CD4-positive, alpha-beta T cell treated with Interleukin-2 at 100 ng/mL for 4 hours (primary cell): ENCODE measurements around the gene ST7.

Experiments
- DNase-seq: peaks from one replicate; pipeline ENCODE4 v3.0.0-alpha.2; 2020; ENCODE audit warnings: low spot score

The ST7 gene

GRCh38 chr7:117132321-117133120 lies 179.2 kb downstream of the ST7 start:
- DNase-seq: no peak

DNA sequence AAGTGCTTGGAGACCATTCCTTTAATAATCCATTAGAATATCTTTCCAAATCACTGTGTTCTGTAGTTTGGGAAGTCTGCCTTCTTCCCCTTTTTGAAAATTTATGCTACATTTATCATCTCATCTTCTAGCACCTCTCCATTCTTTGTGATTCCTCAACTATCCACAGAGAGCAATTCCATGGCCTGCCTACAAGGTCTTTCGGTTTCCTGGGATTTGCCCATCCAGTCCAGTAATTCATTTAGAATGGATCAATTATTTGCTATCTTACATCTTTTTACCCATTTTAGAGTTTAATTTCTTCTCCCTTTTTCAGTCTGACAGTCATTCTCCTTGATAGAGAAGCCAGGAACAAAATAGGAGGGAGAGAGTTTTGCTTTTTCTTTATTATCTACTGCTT lies 179.8 kb downstream of the ST7 start:
- DNase-seq: no peak

DNA sequence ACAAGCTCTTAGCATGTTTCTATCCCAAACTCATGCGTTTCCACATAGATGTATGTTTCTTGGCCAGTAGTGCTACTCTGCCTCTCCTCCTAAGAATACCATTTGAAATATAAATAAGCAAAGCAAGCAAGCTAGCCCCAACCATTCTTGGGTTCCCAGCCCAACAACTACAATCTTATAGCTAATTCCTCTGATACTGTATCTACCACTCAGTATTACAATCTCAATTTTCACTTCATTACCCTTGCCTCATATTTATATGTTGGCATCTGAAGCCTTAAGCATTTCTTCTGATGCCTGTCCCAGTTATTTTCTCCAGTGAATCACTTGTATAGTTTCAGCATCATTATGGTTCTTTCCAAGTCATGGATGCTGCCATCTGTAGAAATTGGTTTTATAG lies 181.1 kb downstream of the ST7 start:
- no peak for DNase-seq

DNA sequence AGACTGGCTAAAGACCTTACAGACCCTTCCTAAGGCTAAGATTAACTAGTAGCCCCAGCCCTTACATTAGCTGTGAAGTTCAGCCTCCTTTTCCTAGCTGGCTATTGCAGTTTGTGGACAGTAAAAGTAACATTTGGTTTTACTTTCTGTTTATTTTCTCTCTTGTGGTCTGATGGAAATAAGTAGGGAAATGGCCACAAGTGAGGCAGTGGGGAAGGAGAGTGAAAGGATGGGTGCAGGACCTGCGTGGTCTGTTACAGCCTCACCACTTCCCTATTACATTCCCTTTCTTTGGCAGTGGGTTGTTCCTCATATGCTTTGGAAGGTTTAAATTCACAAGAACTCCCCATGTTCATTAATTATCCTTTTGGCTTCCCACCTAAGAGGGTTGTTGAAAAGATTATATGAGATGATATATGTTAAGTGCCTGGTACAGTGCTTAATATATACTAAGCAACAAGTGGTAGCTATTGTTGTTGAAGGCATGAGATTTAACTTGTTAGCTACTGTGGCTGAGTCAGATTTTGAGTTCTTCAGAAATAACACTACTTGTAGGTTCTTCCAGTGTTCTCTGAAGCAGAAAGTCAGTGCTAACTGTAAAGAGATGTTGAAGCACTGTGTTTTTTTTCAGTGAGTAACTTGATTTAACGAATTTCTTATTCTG lies 181.7 kb downstream of the ST7 start:
- DNase-seq: no peak

- DNase-seq: no peak
Observed at GRCh38 chr7:117135553-117135891, 182.2 kb downstream of the ST7 start.

GRCh38 chr7:117137868-117138267 lies 184.6 kb downstream of the ST7 start:
- no peak for DNase-seq

DNA sequence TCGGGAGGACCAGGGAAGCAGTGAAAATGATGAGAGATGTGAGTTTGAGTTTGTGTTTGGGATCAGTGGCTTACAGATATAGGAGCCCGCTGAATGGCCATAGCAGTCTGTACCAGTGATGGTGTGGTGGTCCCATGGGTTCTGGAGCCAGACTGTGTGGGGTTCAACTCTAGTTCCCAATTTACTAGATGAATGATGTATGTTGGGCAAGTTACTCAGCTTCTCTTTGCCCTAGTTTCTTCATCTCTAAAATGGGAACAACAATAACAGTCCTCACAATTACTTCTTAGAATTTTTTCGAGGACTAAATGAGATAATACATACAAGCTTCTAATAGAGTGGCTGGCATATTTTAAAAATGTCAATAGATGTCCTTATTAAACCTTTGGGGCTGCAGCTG lies 185.2 kb downstream of the ST7 start:
- no peak for DNase-seq

DNA sequence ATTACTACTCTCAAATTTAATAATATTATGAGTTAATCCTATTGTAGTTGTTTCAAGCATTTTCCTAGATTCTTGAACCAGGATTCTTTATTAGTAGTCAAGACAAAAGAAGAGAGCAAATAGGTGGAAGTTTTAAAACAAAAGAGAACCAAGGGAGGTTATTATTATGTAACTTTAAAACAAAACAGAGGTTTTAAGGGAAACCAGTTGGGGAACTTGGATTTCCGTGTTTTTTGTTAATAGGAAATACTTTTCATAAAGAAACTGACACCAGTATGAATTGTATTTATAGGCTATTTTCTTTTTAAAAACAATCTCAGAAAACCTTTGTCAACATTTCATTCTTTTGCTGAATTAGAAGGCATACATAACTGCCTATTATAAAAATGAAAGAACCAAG lies 185.7 kb downstream of the ST7 start:
- DNase-seq: no peak

DNA sequence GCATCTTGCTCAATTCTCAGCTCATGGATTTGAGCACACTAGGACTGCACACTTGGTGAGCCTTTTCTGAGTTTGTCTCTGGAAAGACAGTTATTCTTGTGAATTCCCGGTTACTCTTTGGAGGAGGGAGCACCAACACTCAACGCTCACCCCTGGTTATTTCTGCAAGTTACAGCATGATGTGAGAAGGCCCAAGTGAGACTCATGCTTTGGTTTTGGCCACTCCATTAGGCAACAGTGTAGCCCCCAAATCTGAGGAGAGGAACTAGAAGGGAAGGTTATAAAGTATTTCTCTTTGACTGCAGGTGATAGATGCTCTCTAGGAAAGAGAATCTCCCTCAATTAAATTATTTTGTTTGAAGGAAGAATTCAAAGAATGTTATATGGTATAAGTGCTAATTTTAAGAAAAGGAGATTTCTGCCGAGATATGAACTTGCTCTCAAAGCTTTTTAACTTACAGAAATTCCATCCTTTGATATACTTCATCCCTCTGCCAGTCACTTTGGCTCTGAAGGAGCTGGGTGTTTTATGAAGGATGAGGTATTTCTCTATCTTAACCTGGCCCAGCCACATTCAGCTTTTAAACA lies 186.2 kb downstream of the ST7 start:
- DNase-seq: no peak

DNA sequence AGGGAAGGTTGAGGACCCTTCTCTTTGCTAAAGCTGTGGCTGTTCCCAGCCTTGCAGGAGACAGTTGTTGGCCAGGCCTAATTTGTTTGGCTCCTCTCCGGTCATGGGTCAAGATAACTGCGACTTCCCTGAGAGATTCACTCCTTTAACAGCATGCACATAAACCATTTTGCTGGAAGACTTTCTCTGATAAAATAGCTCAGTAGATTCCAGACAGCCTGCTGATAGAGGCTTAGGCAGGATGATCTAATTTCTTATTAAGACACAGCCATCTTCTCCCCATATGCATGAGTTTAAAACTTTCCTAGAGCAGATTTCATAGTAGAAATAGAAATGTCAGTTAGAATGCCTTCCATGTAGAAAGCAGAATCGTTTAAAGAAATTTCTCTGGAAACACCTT lies 187.6 kb downstream of the ST7 start:
- DNase-seq: no peak

DNA sequence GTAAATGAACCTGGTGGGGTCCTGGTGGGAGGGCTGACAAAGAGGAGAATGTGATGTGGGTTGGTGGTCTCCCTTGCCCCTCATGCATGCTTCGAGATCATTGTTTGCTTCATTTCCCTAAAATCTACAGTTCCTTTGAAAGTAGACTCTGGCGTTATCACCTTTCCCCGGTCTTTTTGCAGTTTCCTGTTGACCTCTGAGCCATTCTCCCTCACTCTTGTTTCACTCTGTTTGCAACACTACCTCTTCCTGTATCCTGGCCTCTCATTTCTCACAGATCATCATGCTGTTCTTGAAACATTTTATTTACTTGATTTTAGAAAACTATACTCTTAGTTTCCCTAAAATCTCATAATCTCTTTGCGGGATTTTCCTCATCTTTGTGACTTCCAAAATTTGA lies 189.8 kb downstream of the ST7 start:
- DNase-seq: no peak

- no peak for DNase-seq
Observed at GRCh38 chr7:117143580-117143979, 190.3 kb downstream of the ST7 start.

DNA sequence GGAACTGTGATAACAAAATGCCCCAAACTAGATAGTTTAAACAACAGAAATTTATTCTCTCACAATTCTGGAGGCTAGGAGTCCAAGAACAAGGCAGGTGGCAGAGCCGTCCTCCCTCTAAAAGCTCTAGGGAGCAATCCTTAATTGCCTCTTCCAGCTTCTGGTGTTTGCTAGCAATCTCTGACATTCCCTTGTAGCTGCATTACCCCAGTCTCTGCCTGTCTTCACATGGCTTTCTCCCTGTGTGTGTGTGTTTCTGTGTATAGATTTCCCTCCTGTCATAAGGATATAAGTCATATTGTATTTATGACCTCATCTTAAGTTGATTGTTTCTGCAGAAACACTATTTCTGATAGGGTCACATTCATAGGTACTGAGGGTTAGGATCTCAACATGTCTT lies 192.0 kb downstream of the ST7 start:
- no peak for DNase-seq

GRCh38 chr7:117146059-117146458 lies 192.8 kb downstream of the ST7 start:
- no peak for DNase-seq

GRCh38 chr7:117146511-117146910 lies 193.2 kb downstream of the ST7 start:
- DNase-seq: no peak

DNA sequence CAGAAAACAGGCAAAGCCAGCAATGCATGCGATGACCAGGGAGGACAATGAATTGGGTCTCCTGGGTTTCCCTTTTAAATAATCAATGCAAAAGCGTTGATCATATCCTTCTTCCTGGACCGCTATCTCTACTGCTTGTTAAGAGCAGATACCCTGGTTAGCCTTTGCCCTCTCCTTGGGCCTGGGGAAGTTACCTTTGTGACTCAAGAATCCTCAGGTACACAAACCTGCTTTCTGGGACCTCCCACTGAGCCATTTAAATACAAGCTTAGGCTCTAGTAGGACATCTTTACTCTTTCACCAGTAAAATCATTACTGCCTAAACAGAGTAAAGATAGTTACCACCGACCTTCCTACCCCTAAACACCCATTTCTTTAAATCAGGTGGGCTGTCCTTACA lies 195.7 kb downstream of the ST7 start:
- DNase-seq: no peak

DNA sequence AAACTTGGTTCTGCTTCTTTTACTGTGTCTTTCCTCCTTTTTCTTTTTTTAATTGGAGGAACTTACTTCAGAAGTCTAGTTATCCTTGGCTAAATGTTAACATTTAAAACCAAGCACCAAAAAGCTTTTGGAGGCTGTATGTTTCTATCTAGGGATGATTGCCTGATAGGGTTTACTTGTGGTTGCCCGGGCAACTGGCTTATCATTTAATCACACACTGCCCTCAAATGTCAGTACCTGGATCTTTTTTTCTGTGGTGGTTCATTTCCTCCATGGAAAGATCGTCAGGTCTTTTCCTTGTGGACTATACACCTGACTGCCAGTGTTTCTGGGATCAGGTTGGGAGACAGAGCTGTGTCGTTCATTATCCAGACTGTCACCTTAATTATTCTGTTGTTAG lies 196.4 kb downstream of the ST7 start:
- DNase-seq: no peak

- DNase-seq: no peak
Observed at GRCh38 chr7:117152213-117153007, 199.1 kb downstream of the ST7 start.

GRCh38 chr7:117153016-117153545 lies 199.8 kb downstream of the ST7 start:
- no peak for DNase-seq

- DNase-seq: no peak
Observed at GRCh38 chr7:117154721-117155120, 201.4 kb downstream of the ST7 start.

- DNase-seq: no peak
Observed at GRCh38 chr7:117155694-117156093, 202.4 kb downstream of the ST7 start.
